Caki2 (cell line): ENCODE results near the gene DBF4B. TPM values are rescaled to one million over a fixed set of nuclear protein-coding genes. Genes with fewer than 3 reads are reported as not detected.

ENCODE experiments used
- DNase-seq: peaks from one replicate; pipeline ENCODE4 v3.0.0-alpha.2; 2015; ENCODE audit warnings: low read depth
- in situ Hi-C: cut with HindIII; loops from 2 replicates; pipeline ENCODE4 v1.10.0; 2016; ENCODE audit warnings: low sequenced_read_pairs, low pct_unique_long_range_greater_than_20kb, mixed read lengths
- total RNA-seq: library from RNA; depleted of rRNA; stranded (reverse); fragments of >200 nt; shearing (Covaris generic); gene quantifications from 2 replicates; pipeline ENCODE4 v1.2.3, GENCODE V29; 2014; ENCODE audit warnings: low replicate concordance

Gene DBF4B
- total RNA-seq, 1 experiment from 2014 or later: 15.9 TPM

DNA sequence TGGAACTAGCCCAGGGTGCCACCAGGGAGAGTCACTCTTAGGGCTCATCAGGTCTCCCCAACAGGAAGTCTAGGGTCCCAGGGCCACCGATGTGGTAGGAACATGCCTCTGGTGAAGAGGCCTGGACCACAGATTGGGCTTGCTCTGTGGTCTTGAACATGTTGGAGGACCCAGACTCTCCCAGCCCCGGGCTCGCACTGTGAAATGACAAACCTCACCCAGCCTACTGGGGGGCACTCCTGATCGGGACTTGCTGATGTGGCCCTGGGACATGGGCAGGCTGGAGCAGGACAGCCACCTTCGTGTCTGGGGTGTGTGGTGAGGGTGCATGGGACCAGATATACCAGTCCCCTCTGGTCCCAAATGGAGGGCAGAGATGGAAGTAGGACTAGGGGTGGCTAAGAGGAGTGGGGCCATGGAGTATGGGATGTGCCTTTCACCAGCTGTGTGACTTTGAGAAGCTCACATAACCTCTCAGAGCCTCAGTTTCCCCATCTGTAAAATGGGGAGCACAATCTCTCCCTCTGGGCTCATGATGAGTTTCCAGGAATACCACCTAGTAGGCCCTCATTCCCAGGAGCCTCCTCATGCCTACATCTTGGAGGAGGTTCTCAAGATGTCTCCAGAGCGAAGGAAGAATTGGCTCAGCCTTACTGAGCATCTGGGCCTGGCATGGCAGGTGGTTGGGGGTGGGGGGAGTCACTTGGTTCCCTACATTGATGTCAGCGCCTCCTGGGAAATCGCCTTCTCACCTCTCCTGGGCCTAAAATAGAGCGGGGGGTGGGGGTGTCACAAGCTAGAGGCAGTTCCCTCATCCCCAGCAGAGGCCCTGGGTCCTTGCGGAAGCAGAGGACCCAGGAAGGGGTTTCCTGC is 48.8 kb downstream of the DBF4B start:
- no peak for DNase-seq
- in situ Hi-C loops: no loop called here

DNA sequence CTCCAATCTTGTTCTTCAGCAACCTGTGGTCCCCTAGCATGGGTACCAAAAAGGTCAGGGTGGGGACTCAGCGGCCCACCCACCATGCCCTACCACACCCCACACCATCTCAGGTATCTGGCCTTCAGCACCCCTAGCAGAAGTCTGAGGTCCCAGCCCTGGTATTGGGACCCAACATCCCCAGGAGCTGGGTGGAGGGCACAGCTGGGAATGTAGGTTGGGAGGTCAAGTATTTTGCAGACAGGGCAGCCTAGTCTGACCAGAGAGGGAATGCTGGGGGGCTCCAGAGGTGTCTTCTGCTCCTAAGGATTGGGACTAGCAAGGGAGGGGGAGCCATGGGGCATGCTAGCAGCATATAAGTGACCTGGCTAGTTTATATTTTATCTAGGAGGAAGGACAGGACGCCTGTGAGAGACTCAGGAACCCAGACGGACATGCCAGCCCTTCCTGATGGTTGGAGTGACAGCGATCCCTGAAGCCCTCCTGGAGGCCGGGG is 49.5 kb downstream of the DBF4B start:
- in situ Hi-C loops: no loop called here
- no peak for DNase-seq

DNA sequence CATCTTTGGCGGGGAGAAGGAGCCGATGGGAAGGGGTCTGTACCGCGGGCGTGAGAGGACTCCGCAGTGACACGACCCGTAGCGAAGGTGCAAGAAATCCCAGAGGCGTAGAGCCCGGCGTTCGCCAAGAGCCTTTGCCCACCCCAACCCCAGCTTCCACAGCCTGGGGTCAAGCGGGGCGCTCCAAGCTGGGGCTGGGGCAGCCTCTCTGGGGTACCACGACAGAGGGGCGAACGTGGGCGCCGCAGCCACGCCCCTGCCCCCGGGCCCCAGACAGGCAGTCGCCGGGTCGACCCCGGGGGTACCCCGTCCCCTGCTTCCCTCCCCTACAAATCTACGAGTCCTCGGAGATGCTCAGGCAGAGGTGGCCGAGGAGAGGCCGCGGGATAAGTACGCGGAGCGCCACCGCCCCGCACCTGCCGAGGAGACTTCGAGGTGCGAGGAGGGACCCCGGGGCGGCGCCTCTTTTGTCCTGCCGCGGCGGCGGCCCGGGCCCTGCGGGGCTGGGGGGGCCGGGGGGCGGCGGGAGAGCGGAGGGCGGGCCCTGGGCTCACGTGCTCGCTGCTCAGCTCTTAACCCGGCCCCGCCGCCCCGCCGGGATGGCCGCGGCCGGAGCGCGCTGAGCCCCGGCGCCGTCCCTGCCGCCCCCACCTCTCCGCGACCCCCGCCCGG is 50.1 kb downstream of the DBF4B start, which contains the start of gene ADAM11:
ADAM11 (plus strand) TSS at position 575 of the 672 bp plus-strand sequence. CDS start 212 bp downstream, outside the sequence.
- DNase-seq: no peak
- in situ Hi-C loops: no loop called here

DNA sequence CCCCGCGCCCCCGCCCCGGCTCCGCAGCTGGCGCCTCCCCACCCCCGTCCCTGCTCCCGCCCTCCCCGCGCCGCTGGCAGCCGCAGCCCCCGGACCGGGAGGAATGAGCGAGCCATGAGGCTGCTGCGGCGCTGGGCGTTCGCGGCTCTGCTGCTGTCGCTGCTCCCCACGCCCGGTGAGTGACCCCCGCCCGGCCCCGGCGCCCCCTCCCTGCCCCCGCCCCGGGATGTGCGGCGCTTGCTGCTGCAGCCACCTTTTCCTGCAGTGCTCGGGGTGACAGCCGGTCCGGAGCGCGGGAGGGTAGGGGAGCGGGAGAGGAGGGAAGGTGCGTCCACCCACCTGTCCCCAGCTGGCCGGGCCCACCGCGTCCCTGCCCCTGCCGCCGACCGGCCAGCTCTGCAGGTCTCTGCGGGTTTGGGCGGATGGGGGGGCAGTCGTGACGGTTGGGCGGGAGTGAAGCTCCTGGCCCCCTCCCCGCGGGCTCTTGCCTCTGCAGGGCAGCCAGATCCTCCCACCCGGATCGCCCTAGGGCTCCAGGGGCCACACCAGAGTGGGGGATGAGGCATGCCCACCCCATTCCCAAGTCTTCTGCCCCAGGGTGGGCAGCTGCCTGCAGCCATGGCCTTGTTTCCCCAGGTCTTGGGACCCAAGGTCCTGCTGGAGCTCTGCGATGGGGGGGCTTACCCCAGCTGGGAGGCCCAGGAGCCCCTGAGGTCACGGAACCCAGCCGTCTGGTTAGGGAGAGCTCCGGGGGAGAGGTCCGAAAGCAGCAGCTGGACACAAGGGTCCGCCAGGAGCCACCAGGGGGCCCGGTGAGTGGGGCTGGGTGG is 50.8 kb downstream of the DBF4B start:
- DNase-seq: no peak
- in situ Hi-C loops: no loop called here

DNA sequence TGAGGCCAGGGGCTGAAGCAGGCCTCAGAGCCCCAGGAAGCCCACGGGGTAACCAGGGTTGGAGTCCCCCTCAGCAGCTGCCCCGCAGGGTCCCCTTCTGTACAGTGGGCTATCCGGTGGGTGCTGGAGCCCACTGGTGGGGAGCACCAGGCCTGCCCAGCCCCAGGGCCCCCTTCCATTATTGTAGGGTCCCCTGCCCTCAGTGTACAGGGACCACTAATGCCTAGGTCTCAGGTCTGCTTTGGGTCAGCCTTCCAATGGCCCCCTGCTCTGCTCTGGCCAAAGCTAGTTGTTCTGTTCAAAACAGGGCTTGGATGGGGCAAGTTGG is 51.4 kb downstream of the DBF4B start:
- no peak for DNase-seq
- in situ Hi-C loops: no loop called here

DNA sequence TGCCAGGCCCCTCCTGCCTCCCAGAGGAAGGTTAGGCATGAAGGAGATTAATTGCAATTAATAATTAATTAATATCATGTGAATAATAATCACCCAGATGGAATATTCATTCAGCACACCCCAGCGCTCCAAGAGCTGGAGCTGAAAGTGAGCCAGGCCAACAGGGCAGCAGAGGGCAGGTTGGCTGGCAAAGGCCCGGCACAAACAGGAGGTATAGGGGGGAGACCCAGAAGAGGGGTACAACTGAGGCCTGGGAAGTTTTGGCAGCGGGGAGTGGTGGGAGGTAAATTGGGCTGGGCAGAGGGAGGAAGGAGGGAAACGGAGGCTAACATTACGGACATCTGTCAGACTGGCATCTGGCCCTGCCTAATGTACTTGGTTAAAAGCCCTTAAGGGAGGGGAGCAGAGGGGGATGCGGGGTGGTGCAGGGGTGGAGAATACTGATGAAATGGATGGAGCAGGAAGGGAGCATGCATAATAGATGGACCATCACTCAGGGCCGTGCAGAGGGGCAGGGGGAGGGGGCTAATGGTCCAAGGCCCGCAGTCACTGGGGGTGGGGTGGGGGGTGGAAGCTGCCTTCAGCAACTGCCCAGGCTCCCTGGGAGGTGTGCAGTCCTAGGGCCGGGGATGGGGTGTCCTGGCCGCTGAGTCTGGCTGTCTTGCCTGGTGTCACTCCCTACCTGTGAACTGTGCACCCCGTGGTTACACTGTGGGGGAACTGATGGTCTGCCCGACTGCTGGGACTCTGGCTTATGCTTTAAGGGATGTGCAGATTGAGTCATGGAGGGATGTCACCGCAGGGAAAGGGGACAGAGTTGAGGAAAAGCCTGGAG is 52.2 kb downstream of the DBF4B start:
- in situ Hi-C loops: no loop called here
- no peak for DNase-seq

DNA sequence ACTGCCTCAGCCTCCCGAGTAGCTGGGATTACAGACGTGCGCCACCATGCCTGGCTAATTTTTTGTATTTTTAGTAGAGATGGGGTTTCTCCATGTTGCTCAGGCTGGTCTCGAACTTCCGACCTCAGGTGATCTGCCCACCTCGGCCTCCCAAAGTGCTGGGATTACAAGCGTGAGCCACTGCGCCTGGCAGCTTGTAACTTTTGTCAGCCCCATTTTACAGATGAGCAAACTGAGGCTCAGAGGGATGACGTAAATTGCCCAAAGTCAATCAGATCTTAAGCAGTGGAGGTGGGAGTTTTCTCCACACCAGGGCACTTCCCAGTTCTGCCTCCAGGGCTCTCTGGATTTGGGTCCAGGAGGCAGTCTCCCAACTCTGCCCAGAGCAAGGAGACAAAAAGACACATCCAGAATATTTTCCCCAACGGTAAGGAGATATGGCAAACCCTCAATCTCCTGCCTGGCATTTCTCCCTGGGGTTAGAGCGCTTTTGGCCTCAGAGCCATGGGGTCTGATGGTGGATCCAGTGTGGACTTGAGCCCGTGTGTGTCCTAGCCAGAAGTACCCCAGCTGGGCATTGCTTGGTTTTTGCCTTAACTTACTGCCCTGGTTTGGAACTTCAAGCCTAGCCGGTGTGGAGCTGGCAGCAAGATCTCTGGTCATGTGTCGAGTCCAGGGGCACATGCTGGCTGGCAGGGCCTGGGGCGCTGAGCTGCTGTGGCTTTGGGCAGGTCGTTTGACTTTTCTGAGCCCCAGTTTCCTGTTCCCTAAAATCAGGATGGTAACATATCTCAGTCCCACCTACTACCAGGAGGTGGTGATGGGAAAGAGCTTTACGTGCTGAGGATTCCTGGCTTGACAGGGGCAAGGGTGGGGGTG is 53.7 kb downstream of the DBF4B start:
- in situ Hi-C loops: no loop called here
- DNase-seq: no peak

DNA sequence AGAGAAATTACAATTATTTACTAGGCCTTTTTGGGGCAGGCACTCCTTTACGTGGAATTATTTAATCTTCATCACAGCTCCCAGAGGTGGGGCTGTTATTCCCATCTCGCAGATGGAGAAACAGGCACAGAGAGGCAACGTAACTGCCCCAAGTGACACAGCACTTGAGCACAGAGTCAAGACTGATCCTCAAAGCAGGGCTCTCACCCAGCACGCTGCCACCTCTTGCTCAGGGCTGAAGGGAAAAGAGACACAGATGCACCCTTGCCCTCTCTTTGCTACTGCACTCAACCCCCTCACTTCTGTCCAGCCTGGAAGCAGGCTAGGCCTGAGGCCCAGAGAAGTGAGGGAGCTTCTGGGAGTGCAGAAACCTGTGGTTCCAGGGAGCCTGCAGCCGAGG is 54.7 kb downstream of the DBF4B start:
- DNase-seq: no peak
- in situ Hi-C loops: no loop called here

DNA sequence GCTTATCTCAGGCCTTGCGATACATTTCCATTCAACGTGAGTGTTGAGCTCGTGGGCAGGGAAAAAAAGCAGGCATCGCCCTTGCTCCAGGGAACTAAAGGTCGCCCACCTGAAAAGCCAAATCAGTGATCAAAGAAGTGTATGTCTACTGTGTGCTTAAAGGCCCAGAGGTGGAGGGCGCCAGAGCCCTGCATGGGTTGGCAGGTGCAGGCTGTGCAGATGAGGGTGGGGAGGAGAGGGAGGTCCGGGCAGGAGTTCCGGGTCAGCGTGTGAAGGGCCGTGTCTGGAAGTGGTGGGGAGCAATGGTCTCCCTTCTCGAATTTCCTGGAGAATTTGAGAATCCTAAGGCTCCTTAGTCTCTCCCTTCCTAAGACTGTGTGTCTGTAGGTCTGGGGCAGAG is 57.5 kb downstream of the DBF4B start:
- DNase-seq: no peak
- in situ Hi-C loops: no loop called here

DNA sequence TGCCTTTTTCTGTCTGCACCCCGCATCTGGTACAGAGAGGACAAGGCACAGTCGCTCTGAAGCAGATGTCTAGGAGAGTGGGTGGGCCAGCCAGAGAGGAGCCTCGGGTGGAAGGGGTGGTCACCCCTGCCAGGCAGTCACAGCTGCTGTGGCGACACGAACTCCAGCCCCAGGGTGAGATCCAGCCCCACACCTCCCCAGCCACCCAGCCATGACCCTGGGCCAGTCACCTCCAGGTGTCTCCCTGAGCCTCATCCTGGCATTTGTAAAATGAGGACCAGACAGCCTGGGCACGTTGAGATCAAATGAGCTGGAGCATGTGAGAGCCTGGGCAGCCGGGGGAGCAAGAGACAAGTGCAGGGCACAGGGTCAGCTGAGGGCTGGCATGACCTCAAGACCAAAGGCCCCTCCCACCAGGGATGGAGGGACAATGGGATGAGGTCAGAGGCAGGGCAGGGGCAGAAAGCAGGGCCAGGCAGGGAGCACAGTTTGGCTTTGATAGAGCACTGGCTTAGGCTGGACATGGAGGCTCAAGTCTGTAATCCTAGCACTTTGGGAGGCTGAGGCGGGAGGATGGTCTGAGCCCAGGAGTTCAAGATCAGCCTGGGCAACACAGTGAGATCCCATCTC is 58.1 kb downstream of the DBF4B start:
- in situ Hi-C loops: no loop called here
- DNase-seq: no peak

DNA sequence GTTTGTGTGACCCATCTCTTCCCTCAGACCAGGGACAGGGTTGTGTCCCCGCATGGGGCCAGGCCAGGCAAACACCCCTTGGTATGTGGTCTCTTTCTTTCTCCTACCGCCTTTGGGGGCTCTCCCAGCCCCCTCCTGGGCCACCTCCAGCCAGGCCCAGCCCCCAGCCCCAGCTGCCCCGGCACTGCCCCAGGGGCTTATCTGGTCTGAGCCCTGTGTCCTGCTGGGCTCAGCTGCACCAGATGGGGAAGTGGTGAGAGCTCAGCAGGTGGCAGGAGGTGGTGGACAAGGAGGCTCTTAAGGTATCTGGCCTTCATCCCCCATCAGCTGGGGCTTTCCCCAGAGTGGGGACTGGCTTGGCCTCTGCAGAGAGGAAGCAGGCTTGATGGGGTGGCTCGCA is 59.0 kb downstream of the DBF4B start:
- in situ Hi-C loops: no loop called here
- no peak for DNase-seq

DNA sequence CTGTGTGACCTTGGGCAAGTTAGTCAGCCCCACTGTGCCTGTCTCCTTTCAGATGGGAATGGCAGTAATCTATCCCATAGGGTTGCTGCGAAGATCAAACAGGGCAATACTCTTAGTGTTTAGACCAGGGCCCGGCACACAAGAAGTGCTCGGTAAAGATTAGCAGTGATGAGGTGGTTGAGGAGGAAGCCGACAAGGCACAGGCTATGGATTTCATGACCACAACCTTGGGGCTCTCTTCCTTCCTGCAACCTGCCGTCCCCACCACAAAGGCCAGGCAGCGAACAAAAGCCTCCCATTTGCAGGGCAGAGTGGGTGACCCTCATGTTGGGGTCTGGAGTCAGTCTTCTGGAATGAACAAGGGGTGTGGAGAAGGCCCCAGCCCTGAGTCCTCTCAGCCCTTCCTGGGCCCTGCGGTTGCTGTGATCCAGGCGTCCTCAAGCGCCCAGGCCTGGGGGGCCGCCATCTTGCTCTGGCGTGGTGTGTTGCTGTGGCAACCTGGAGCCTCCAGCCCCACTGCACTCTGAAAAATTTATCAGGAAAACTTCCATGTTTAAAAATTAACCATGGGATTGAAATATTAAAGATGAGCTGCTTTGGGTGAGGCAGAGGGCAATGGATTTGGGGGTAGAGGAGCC is 60.2 kb downstream of the DBF4B start:
- in situ Hi-C loops: no loop called here
- no peak for DNase-seq

DNA sequence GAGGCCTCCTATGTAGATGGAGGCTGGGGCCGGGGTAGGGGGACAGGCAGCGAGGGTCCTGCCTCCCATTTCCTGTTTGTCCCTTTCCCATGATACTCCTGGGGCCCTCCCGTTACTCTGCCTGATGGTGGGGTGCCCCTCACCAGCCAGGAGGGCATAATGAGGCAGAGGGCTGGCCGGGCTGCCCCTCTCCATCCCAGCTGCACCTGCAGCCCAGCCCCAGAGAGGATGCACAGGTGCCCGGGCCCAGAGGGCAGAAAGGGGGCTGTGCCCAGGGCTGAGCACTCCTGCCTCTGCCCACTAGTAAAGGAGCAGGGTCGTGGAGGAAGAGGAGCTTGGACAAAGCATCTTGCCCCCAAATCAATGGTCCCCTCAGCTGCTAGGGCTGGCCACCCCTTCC is 60.8 kb downstream of the DBF4B start:
- no peak for DNase-seq
- in situ Hi-C loops: no loop called here

DNA sequence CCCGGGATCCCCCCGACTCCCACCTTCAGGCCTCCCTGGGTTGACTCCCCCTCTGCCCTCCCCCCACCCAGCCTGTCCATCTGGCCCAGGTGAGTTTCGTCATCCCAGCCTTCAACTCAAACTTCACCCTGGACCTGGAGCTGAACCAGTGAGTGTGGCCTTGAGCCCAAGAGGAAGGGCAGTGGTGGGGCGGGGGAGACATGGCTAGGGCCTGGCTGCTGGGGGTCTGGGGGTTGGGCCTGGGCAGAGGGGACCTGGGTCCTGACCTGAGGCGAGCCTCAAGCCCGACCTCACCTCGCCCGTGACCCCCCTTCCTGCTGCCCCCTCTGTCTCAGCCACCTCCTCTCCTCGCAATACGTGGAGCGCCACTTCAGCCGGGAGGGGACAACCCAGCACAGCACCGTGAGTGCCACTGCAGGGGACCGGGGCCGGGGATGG is 61.2 kb downstream of the DBF4B start:
- in situ Hi-C loops: no loop called here
- no peak for DNase-seq

DNA sequence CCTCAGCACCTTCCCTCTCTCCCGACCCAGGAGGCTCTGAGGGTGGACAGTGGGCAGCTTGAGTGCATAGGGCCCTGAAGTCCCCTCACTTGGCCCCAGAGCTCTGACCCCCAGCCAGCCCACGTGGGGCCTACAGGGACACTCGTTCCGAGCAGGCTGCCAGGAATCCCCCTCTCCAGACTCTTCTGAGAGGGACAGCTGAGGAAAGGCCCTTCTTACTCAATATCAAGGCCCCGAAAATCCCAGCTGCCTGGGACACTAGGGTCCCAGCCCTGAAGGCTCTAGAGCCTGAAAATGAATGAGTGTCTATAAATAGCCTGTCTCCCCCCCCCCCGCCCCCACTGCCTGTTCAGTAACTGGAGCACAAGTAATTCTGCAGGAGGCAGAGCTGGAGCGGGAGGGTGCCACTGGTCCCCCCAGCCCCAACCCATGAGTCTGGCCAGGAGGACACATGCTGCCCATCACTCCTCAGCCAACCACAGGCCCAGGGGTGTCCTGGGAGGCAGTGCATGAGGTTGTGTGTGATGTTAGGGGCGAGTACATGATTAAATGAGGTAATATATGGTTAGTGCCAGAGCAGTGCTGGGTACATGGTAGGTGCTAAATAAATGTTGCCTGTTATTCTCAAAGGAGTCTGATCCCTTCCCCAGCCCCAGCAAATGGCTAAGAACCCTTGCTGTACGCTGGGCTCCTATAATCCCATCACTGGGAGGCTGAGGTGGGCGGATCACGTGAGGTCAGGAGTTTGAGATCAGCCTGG is 61.9 kb downstream of the DBF4B start:
- no peak for DNase-seq
- in situ Hi-C loops: no loop called here
